Peyer's patch (tissue), 4 donors: ENCODE results near the gene RAP1GAP. TPM values are rescaled to one million over a fixed set of nuclear protein-coding genes. Genes with fewer than 3 reads are reported as not detected.

Source experiments
- DNase-seq, 3 donors: peaks; one replicate each; pipeline ENCODE4 v3.0.0-alpha.2; 2017 to 2019
- H3K27ac ChIP-seq, 4 donors: fragments of 200-600 bp; sonication (generic); one replicate each; pipeline ENCODE4 v1.5.1; 2016 to 2019
- H3K27me3 ChIP-seq, 2 donors: fragments of 200-600 bp; sonication (generic); one replicate each; pipeline ENCODE4 v1.5.1; 2019
- H3K36me3 ChIP-seq, 3 donors: fragments of 200-600 bp; sonication (generic); one replicate each; pipeline ENCODE4 v1.5.1; 2016 to 2019
- H3K4me1 ChIP-seq, 4 donors: fragments of 200-600 bp; sonication (generic); one replicate each; pipeline ENCODE4 v1.5.1; 2016 to 2019
- H3K4me3 ChIP-seq, 4 donors: fragments of 200-600 bp; sonication (generic); 1 replicate in 3 of 4; 2 replicates in 1 of 4; pipeline ENCODE4 v1.5.1; 2016 to 2019; ENCODE audit warnings: mild to moderate bottlenecking in 1 of 4
- H3K9me3 ChIP-seq, 4 donors: fragments of 200-600 bp; sonication (generic); one replicate each; pipeline ENCODE4 v1.5.1; 2016 to 2019; ENCODE audit warnings: mild to moderate bottlenecking in 1 of 4
- POLR2A ChIP-seq, 2 donors: fragments of 450-650 bp; IDR thresholded peaks; one replicate each; pipeline ENCODE4 v1.5.1; 2017; ENCODE audit warnings: antibody characterized with exemption in 2 of 2, mild to moderate bottlenecking in 2 of 2, moderate library complexity in 2 of 2
- total RNA-seq, 4 donors: library from RNA; depleted of rRNA; stranded (reverse); fragments of >200 nt; gene quantifications; one replicate each; pipeline ENCODE4 v1.1.0, GENCODE V29; 2016
- TF ChIP-seq, protein P1 (sequence below), 6 experiments: fragments of 450-650 bp in 4 of 6; fragments of 200-600 bp in 2 of 6; sonication (generic) in 1 of 6; IDR thresholded peaks; one replicate each; pipeline ENCODE4 v1.5.1; 2017 to 2019; ENCODE audit warnings: antibody characterized with exemption in 6 of 6, mild to moderate bottlenecking in 3 of 6, moderate library complexity in 1 of 6

Gene RAP1GAP
- total RNA-seq, 4 donors from 2014 or later: 32.2 to 65.3 (median 57.0) TPM

DNA sequence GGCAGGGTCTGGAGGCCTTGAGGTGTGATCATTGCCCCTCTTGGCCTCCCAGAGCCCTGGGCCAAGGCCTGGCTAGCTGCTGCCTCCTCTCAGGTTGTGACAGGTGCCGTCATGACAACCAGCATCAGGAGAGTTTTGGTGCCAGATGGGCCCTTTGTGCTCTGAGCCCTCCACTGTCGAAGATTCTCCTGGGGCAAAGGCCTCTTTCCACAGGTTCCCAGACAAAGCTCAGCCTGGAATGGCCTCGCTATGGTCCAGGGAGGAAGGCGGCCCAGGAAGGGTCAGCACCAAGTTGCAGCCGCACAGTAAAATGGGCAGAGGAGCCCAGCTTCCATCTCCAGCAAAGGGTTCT lies 81.6 kb downstream of the RAP1GAP start:
- H3K4me3 ChIP-seq: no peak overlapping the region
- DNase-seq: no peak
- no peak overlapping the region for H3K27ac ChIP-seq
- peaks cover 0 to 20% (median 0%) of the 10 kb centered on the region in 4 donors for H3K4me1 ChIP-seq
- H3K27me3 ChIP-seq: no peaks in the 10 kb centered on the region
- H3K9me3 ChIP-seq: no peaks in the 10 kb centered on the region
- no peaks in the 10 kb centered on the region for H3K36me3 ChIP-seq
- TF ChIP-seq, protein P1, sequence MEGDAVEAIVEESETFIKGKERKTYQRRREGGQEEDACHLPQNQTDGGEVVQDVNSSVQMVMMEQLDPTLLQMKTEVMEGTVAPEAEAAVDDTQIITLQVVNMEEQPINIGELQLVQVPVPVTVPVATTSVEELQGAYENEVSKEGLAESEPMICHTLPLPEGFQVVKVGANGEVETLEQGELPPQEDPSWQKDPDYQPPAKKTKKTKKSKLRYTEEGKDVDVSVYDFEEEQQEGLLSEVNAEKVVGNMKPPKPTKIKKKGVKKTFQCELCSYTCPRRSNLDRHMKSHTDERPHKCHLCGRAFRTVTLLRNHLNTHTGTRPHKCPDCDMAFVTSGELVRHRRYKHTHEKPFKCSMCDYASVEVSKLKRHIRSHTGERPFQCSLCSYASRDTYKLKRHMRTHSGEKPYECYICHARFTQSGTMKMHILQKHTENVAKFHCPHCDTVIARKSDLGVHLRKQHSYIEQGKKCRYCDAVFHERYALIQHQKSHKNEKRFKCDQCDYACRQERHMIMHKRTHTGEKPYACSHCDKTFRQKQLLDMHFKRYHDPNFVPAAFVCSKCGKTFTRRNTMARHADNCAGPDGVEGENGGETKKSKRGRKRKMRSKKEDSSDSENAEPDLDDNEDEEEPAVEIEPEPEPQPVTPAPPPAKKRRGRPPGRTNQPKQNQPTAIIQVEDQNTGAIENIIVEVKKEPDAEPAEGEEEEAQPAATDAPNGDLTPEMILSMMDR (IDR thresholded peaks at IDR 0.05): no peak
- TF ChIP-seq POLR2A (IDR thresholded peaks at IDR 0.05): no peak

DNA sequence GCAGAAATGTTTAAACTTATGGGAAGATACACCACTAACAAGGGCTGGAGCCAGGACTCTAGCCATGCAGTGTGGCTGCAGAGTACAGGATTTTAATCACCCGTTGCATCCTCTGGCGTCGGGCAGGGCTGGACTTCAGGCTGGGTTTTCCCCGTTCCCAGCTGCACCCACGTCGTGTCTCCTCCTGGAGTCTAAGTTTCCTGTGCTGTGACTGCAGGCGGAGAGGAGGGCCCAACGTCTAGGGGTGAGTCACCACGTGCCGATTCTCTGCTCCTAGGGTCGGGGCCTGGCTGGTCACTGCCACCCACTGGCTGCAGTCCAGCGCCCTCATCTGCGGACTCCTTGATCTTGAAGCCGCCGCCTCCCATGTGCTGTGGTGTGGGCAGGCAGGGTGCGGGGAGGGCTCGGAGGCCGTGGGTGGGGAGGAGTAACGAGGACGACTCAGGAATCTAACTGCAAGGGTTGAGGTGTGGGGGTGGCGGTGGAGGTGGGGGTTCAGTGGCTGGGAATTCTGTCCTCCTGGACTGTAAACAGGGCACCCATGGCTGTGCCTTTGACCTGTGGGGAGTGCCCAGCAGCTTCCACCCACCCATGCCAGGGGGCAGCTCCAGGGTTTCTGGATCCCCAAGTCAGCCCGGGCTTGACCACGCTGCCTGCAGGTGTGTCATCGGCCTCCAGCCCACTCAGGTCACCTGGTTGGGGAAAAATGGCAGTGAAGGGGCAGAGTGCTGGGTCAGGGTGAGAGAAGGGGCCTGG lies 82.1 kb downstream of the RAP1GAP start:
- TF ChIP-seq, protein P1 (IDR thresholded peaks at IDR 0.05): no peak
- no peak for TF ChIP-seq POLR2A (IDR thresholded peaks at IDR 0.05)
- Histone ChIP-seq H3K4me3 (no peak overlapping the region), H3K36me3 (no peaks in the 10 kb centered on the region), H3K27me3 (no peaks in the 10 kb centered on the region), H3K4me1 (peaks cover 0 to 20% (median 0%) of the 10 kb centered on the region in 4 donors), H3K9me3 (no peaks in the 10 kb centered on the region), H3K27ac (no peak overlapping the region)
- peak; percentile 18 to 70 (median 60) for DNase-seq

DNA sequence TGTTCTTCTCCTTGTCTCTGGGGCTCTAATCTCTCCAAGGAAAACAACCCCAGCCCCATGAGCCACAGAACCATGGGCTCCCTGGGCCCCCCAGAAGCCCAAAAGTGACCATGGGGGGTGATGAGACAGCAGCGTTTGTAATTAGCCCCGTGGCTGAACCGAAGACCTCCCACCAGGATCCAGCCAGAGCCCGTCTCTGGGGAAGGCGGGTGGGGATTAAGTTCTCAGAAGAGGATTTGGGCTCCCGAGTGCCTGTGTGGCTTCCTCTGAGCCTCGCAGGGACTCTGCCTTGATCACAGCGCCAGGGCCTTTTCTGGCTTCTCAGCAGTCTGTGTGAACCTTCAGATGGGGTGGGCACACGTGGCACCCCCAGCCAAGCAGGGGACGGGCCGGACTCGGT lies 82.9 kb downstream of the RAP1GAP start:
- TF ChIP-seq, protein P1 (IDR thresholded peaks at IDR 0.05): no peak
- no peak for TF ChIP-seq POLR2A (IDR thresholded peaks at IDR 0.05)

DNA sequence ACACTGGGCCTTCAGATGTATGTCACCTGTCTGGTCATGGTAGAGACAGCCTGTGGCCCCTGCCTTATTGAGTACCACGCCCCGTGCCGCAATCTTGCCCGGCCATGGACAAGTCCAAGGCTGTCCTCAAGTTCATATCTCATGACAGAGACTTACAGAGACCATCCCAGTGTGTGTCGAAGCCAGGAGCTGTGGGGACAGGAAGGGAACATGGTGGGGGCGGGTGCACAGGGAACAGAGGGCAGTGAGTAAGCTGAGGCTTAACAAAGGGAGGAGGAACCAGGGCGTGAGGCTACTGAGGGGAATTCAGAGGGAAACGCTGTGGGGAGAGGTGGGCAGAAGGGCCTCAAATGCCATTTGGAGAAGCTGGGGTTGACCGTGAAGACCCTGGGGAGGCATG lies 84.1 kb downstream of the RAP1GAP start:
- H3K4me1 ChIP-seq: peaks cover 0 to 16% (median 0%) of the 10 kb centered on the region in 4 donors
- no peak overlapping the region for H3K4me3 ChIP-seq
- no peak overlapping the region for H3K27ac ChIP-seq
- H3K36me3 ChIP-seq: no peaks in the 10 kb centered on the region
- TF ChIP-seq POLR2A (IDR thresholded peaks at IDR 0.05): no peak
- TF ChIP-seq, protein P1 (IDR thresholded peaks at IDR 0.05): no peak
- no peak for DNase-seq
- no peaks in the 10 kb centered on the region for H3K27me3 ChIP-seq
- no peaks in the 10 kb centered on the region for H3K9me3 ChIP-seq

More for the DNA sequence above, 82.9 kb downstream of the RAP1GAP start:
- no peak overlapping the region for H3K4me3 ChIP-seq
- H3K27ac ChIP-seq: no peak overlapping the region
- H3K9me3 ChIP-seq: no peaks in the 10 kb centered on the region
- H3K27me3 ChIP-seq: no peaks in the 10 kb centered on the region
- no peak for DNase-seq
- no peaks in the 10 kb centered on the region for H3K36me3 ChIP-seq
- peaks cover 0 to 20% (median 0%) of the 10 kb centered on the region in 4 donors for H3K4me1 ChIP-seq

DNA sequence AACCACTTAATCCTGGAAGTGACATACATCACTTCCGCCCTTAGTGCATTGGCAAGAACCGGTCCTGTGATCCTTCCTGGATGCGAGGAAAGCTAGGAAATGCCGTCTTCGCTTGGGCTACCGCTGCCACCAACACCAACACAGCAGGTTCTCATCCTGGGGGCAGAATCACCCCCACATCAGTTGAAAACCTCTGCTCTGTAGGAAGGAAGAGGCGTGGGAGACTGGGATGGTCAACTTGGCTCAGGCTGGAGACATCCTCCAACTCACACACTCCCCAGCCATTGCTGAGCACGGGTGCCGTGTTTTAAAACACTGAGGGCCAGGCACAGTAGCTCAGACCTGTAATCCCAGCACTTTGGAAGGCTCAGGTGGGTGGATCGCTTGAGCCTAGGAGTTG lies 85.1 kb downstream of the RAP1GAP start:
- Histone ChIP-seq H3K4me1 (peaks cover 0 to 16% (median 0%) of the 10 kb centered on the region in 4 donors), H3K27me3 (no peaks in the 10 kb centered on the region), H3K9me3 (no peaks in the 10 kb centered on the region), H3K27ac (no peak overlapping the region), H3K4me3 (no peak overlapping the region), H3K36me3 (no peaks in the 10 kb centered on the region)
- DNase-seq: no peak
- TF ChIP-seq POLR2A (IDR thresholded peaks at IDR 0.05): no peak
- TF ChIP-seq, protein P1 (IDR thresholded peaks at IDR 0.05): no peak
